Nephron (organoid): ENCODE results near the gene MEGF9.

Experiments
- H3K27ac Mint-ChIP-seq, 3 experiments: 2 replicates each; pipeline ENCODE4 v1.8.0; 2020; ENCODE audit warnings: mixed read lengths in 3 of 3, mild to moderate bottlenecking in 2 of 3, moderate library complexity in 1 of 3
- H3K27me3 Mint-ChIP-seq: 2 replicates; pipeline ENCODE4 v1.8.0; 2021; ENCODE audit warnings: low read depth, mild to moderate bottlenecking, moderate library complexity, mixed read lengths
- H3K36me3 Mint-ChIP-seq: 2 replicates; pipeline ENCODE4 v1.8.0; 2020; ENCODE audit warnings: low read depth, mixed read lengths
- H3K4me1 Mint-ChIP-seq: 2 replicates; pipeline ENCODE4 v1.8.0; 2020; ENCODE audit warnings: mixed read lengths
- H3K4me3 Mint-ChIP-seq, 3 experiments: 2 replicates each; pipeline ENCODE4 v1.8.0; 2020; ENCODE audit warnings: mild to moderate bottlenecking in 3 of 3, mixed read lengths in 3 of 3, moderate library complexity in 2 of 3
- H3K9me3 Mint-ChIP-seq: 2 replicates; pipeline ENCODE4 v1.8.0; 2020; ENCODE audit warnings: mixed read lengths
- TF ChIP-seq, protein P1 (sequence below), 3 experiments: fragments of 200-600 bp; sonication (generic); IDR thresholded peaks; one replicate each; pipeline ENCODE4 v1.5.0; 2021; ENCODE audit warnings: antibody characterized with exemption in 3 of 3; ENCODE audit not compliant: unreplicated experiment in 3 of 3

The MEGF9 gene

DNA sequence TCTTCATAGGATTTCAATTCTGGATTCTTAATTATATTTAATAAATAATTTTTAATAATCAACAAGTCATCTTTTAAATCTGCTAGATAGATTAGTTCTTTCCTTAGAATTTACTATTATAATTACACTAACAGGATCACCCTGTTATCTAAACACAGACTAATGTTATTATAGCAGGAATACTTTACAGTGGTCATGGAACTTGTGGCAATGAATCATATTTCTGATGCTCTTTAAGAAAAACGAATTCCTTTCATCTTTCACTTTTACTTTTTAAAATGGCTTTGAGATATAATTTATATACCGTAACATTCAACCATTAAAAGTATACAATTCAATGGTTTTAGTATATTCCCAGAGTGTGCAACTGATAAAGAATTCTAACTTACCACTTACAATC lies 104.6 kb downstream of the MEGF9 start:
- H3K9me3 Mint-ChIP-seq, result no peaks in the 10 kb centered on the region
- H3K4me3 Mint-ChIP-seq, result no peak overlapping the region
- no peaks in the 10 kb centered on the region for H3K27me3 Mint-ChIP-seq
- peaks cover 30% of the 10 kb centered on the region for H3K36me3 Mint-ChIP-seq
- H3K4me1 Mint-ChIP-seq, result no peaks in the 10 kb centered on the region
- TF ChIP-seq, protein P1, sequence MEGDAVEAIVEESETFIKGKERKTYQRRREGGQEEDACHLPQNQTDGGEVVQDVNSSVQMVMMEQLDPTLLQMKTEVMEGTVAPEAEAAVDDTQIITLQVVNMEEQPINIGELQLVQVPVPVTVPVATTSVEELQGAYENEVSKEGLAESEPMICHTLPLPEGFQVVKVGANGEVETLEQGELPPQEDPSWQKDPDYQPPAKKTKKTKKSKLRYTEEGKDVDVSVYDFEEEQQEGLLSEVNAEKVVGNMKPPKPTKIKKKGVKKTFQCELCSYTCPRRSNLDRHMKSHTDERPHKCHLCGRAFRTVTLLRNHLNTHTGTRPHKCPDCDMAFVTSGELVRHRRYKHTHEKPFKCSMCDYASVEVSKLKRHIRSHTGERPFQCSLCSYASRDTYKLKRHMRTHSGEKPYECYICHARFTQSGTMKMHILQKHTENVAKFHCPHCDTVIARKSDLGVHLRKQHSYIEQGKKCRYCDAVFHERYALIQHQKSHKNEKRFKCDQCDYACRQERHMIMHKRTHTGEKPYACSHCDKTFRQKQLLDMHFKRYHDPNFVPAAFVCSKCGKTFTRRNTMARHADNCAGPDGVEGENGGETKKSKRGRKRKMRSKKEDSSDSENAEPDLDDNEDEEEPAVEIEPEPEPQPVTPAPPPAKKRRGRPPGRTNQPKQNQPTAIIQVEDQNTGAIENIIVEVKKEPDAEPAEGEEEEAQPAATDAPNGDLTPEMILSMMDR (IDR thresholded peaks at IDR 0.05; ENCODE audit: unreplicated experiment in 3 of 3), result no peak
- no peak overlapping the region for H3K27ac Mint-ChIP-seq

DNA sequence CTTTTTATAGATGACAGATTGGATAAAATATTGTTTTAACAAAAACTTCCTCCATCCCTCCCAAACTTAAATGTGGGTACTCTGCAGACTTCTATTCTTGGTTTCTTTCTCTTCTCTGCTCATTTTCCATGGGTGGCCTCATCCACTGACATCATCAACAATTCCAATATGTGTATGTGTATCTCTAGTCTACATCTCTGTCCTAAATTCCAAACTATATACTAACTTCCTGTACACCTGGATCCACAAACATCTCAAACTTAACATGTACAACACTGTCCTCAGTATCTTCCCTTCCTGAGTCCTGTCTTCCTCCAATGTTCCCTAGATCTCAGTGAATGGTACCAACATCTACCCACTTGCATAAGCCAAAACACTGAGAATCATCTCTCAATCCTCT lies 105.8 kb downstream of the MEGF9 start:
- no peaks in the 10 kb centered on the region for H3K9me3 Mint-ChIP-seq
- H3K4me3 Mint-ChIP-seq, result no peak overlapping the region
- no peaks in the 10 kb centered on the region for H3K4me1 Mint-ChIP-seq
- H3K27ac Mint-ChIP-seq, result no peak overlapping the region
- H3K36me3 Mint-ChIP-seq, result peaks cover 38% of the 10 kb centered on the region
- H3K27me3 Mint-ChIP-seq, result no peaks in the 10 kb centered on the region
- TF ChIP-seq, protein P1 (IDR thresholded peaks at IDR 0.05; ENCODE audit: unreplicated experiment in 3 of 3), result no peak

DNA sequence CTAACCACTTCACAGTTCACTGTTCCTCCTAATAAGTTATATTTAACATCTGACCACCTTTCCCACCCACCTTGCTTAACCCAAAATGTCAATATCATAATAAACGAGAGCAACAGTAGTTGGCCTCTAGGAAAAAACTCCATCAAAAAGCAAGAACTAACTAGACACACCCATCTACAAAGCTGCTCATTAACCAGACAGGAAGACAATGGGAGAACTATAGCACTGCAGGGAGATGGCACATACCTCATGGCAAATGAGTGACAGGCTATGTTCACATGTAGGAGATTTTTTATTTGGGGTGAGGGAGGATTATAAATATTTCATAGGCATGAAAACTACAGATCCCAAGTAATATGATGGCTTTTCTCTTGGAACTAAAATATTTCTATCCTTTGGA lies 110.7 kb downstream of the MEGF9 start:
- Mint-ChIP-seq H3K36me3 (peaks cover 27% of the 10 kb centered on the region), H3K27me3 (no peaks in the 10 kb centered on the region), H3K4me3 (no peak overlapping the region), H3K9me3 (no peaks in the 10 kb centered on the region), H3K4me1 (no peaks in the 10 kb centered on the region), H3K27ac (no peak overlapping the region)
- TF ChIP-seq, protein P1 (IDR thresholded peaks at IDR 0.05; ENCODE audit: unreplicated experiment in 3 of 3), result no peak

DNA sequence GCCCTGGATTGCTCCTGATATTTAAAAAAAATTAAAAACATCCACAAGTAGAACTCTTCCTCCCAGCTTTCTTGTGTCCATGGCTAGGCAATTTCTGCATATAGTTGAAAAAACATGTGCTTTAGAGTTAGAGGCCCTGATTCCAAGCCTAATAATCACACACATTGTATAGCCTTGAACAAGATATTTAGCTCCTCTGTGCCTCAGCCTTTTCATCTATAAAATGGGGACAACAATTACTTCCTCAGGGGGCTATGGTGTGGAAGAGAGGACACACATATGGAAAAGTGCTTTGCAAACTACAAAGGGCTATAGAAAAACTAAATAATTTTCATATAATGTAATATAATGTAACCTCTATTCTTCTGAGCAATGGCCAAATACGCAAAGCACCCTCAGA lies 111.3 kb downstream of the MEGF9 start:
- Mint-ChIP-seq H3K4me3 (no peak overlapping the region), H3K9me3 (no peaks in the 10 kb centered on the region), H3K4me1 (no peaks in the 10 kb centered on the region), H3K27ac (no peak overlapping the region), H3K27me3 (no peaks in the 10 kb centered on the region), H3K36me3 (peaks cover 23% of the 10 kb centered on the region)
- TF ChIP-seq, protein P1 (IDR thresholded peaks at IDR 0.05; ENCODE audit: unreplicated experiment in 3 of 3), result no peak

DNA sequence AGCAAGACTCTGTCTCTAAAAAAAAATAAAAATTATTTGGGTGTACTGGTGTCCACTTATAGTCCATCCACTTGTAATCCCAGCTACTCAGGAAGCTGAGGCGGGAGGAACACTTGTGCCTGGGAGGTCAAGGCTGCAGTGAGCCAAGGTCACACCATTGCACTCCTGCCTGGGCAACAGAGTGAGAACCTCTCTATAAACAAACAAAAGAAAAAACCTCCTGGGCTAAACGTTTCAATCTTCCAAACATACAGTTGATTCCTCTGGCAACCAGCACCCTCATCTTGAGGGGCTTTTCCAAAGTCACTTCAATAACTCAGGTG lies 120.4 kb downstream of the MEGF9 start:
- H3K27ac Mint-ChIP-seq, result peak overlapping the region in 1 of 3 experiments; percentile 94
- peaks cover 3% of the 10 kb centered on the region for H3K27me3 Mint-ChIP-seq
- no peaks in the 10 kb centered on the region for H3K4me1 Mint-ChIP-seq
- TF ChIP-seq, protein P1 (IDR thresholded peaks at IDR 0.05; ENCODE audit: unreplicated experiment in 3 of 3), result no peak
- H3K4me3 Mint-ChIP-seq, result no peak overlapping the region
- H3K9me3 Mint-ChIP-seq, result no peaks in the 10 kb centered on the region
- no peaks in the 10 kb centered on the region for H3K36me3 Mint-ChIP-seq

DNA sequence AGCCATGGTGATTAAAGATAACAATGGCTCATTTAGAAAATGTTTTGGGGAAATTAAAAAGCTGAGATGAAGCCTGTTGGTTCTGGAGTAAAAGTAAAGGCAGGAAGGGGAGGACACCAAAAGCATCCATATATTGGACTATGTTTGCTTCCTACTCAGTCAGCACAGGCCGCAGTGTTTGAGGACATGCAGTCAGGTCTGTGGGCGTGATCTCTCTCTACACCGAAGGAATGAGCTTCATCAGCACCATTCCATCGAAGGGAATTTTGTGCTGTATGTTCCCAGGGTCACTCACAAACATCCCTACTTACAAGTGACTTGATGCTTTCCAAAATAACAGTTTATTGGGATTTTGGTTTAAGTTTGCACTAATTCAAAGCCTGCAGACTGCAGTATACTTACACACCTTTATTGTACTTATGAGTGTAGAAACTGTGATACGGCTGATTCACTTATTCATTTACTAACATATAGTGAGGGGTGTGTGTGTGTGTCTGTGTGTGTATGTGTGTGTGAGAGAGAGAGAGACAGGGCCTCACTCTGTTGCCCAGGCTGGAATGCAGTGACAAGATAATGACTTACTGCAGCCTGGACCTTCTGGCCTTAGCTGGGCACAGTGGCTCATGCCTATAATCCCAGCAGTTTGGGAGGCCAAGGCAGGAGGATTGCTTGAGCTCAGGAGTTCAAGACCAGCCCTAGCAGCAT lies 120.9 kb downstream of the MEGF9 start:
- Mint-ChIP-seq H3K36me3 (no peaks in the 10 kb centered on the region), H3K27ac (peak overlapping the region; percentile 20 to 94 (median 30)), H3K4me1 (no peaks in the 10 kb centered on the region), H3K27me3 (peaks cover 3% of the 10 kb centered on the region), H3K4me3 (no peak overlapping the region), H3K9me3 (no peaks in the 10 kb centered on the region)
- TF ChIP-seq, protein P1 (IDR thresholded peaks at IDR 0.05; ENCODE audit: unreplicated experiment in 3 of 3), result no peak
